SU-DHL-6 (cell line): ENCODE results near the gene NFATC3.

ENCODE experiments used
- H2AFZ ChIP-seq: fragments of 200-600 bp; sonication (generic); 2 replicates; pipeline ENCODE4 v1.6.1; 2014; ENCODE audit warnings: low read depth, mild to moderate bottlenecking, moderate library complexity, mixed read lengths, antibody characterized with exemption, low read length; ENCODE audit not compliant: severe bottlenecking
- H3F3A ChIP-seq: fragments of 200-600 bp; shearing (Covaris generic); 2 replicates; pipeline ENCODE4 v1.6.0; 2016; ENCODE audit warnings: antibody characterized with exemption, mild to moderate bottlenecking; ENCODE audit not compliant: insufficient read depth
- H3K27ac ChIP-seq: fragments of 200-600 bp; sonication (generic); 2 replicates; pipeline ENCODE4 v1.5.1; 2016; ENCODE audit warnings: low read depth, mild to moderate bottlenecking, low read length, moderate library complexity, mixed read lengths
- H3K27me3 ChIP-seq: fragments of 200-600 bp; sonication (generic), shearing (Covaris generic); 2 replicates; pipeline ENCODE4 v1.6.0; 2014; ENCODE audit warnings: mild to moderate bottlenecking, low read length
- H3K36me3 ChIP-seq: fragments of 200-600 bp; sonication (generic); 2 replicates; pipeline ENCODE4 v1.6.1; 2014; ENCODE audit warnings: mild to moderate bottlenecking, low read length, mixed read lengths
- H3K4me2 ChIP-seq: fragments of 300-600, 200-600 bp; shearing (Covaris generic), sonication (generic); 2 replicates; pipeline ENCODE4 v1.6.0; 2014; ENCODE audit warnings: low read length, low read depth, mild to moderate bottlenecking; ENCODE audit not compliant: poor library complexity, severe bottlenecking
- H3K4me3 ChIP-seq: fragments of 200-600 bp; sonication (generic); 2 replicates; pipeline ENCODE4 v1.5.1; 2014; ENCODE audit warnings: antibody characterized with exemption, low read length, mild to moderate bottlenecking, mixed read lengths; ENCODE audit not compliant: insufficient read depth, poor library complexity, severe bottlenecking
- H3K79me2 ChIP-seq: fragments of 200-600 bp; sonication (generic); 2 replicates; pipeline ENCODE4 v1.6.1; 2014; ENCODE audit warnings: mild to moderate bottlenecking, low read length, moderate library complexity; ENCODE audit not compliant: insufficient read depth
- H3K9ac ChIP-seq: fragments of 200-600 bp; sonication (generic); 2 replicates; pipeline ENCODE4 v1.7.0; 2014; ENCODE audit warnings: mild to moderate bottlenecking, low read length
- H3K9me2 ChIP-seq: fragments of 200-600 bp; sonication (generic); replicated peaks from 2 replicates; pipeline ENCODE4 v1.6.1; 2014; ENCODE audit warnings: low read length; ENCODE audit not compliant: insufficient read depth
- H3K9me3 ChIP-seq: fragments of 200-600 bp; sonication (generic); 2 replicates; pipeline ENCODE4 v1.6.1; 2014; ENCODE audit warnings: low read length, mixed read lengths; ENCODE audit not compliant: insufficient read depth
- H4K20me1 ChIP-seq: fragments of 200-600 bp; sonication (generic); 2 replicates; pipeline ENCODE4 v1.6.1; 2014; ENCODE audit warnings: low read depth, mild to moderate bottlenecking, antibody characterized with exemption, low read length, moderate library complexity, mixed read lengths
- CTCF ChIP-seq: fragments of 200-600 bp; sonication (generic); IDR thresholded peaks from one replicate; pipeline ENCODE4 v1.5.1; 2017; ENCODE audit warnings: antibody characterized with exemption, mild to moderate bottlenecking, low read length, moderate library complexity; ENCODE audit not compliant: insufficient read depth, poor library complexity, severe bottlenecking
- EZH2phosphoT487 ChIP-seq: fragments of 200-600 bp; sonication (generic), shearing (Covaris generic); conservative IDR thresholded peaks from 2 replicates; pipeline ENCODE4 v1.6.1; 2018; ENCODE audit warnings: mild to moderate bottlenecking, antibody characterized with exemption, low read length, moderate library complexity, mixed read lengths

NFATC3 gene

DNA sequence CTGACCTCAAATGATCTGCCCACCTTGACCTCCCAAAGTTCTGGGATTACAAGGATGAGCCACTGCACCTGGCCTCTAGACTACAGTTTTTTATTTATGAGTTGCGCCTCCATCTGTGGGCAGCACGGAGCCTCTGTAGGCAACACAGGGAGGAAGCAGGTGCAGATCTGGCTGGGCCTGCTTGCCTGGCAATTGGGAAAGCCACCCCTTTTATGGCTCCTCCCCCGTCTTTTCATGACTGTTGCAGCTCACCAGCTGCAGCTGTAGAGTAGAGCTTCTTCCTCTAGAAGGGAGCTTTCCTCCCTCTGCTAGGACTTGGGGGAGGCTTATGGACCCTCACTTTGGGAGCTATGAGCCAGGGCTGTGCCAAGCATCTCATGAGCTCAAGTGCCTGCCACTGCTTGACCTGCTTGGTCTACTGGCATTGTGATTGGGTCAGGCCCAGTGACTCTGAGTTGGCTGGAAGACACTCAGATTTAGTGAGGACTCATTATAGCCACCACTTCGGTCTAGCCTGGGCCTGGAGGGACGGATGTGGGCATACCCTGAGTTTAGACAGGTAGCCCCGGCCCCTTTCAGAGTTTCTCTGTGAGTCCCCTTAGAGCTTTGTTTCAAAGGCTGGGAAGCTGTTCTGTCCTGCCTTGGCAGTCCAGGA lies 172.2 kb downstream of the NFATC3 start:
- peaks cover 13% of the 10 kb centered on the region for H3F3A ChIP-seq
- H3K9me2 ChIP-seq, result no peaks in the 10 kb centered on the region
- no peaks in the 10 kb centered on the region for H3K79me2 ChIP-seq
- no peaks in the 10 kb centered on the region for H4K20me1 ChIP-seq
- no peaks in the 10 kb centered on the region for H3K27me3 ChIP-seq
- no peaks in the 10 kb centered on the region for H3K36me3 ChIP-seq
- peak overlapping the region; percentile 92 for H3K27ac ChIP-seq
- H3K9ac ChIP-seq, result peak overlapping the region; percentile 48
- H3K4me2 ChIP-seq, result peak overlapping the region; percentile 49
- TF ChIP-seq CTCF (no peak), EZH2phosphoT487 (no peak)
- H3K9me3 ChIP-seq, result no peaks in the 10 kb centered on the region
- H3K4me3 ChIP-seq, result no peak overlapping the region
- no peak overlapping the region for H2AFZ ChIP-seq

GRCh38 chr16:68257906-68258800 lies 173.0 kb downstream of the NFATC3 start:
- Histone ChIP-seq H2AFZ (no peak overlapping the region), H3K9ac (peak overlapping the region; percentile 48), H4K20me1 (no peaks in the 10 kb centered on the region), H3K9me3 (no peaks in the 10 kb centered on the region), H3K4me2 (peak overlapping the region; percentile 49), H3K27ac (peak overlapping the region; percentile 92), H3F3A (peaks cover 8% of the 10 kb centered on the region; the same call in 1 of the 2 replicates), H3K79me2 (no peaks in the 10 kb centered on the region), H3K27me3 (no peaks in the 10 kb centered on the region), H3K4me3 (no peak overlapping the region), H3K9me2 (no peaks in the 10 kb centered on the region), H3K36me3 (no peaks in the 10 kb centered on the region)
- TF ChIP-seq EZH2phosphoT487 (no peak), CTCF (no peak)

- H3K79me2 ChIP-seq, result no peaks in the 10 kb centered on the region; the same call in 1 of the 2 replicates
- H4K20me1 ChIP-seq, result no peaks in the 10 kb centered on the region
- H3K4me2 ChIP-seq, result no peak overlapping the region
- no peaks in the 10 kb centered on the region for H3K9me2 ChIP-seq
- H3K9me3 ChIP-seq, result no peaks in the 10 kb centered on the region
- no peak overlapping the region for H3K9ac ChIP-seq
- no peak for TF ChIP-seq EZH2phosphoT487
- peaks cover 8% of the 10 kb centered on the region; the same call in 1 of the 2 replicates for H3F3A ChIP-seq
- H3K4me3 ChIP-seq, result no peak overlapping the region
- H3K36me3 ChIP-seq, result no peaks in the 10 kb centered on the region
- H3K27me3 ChIP-seq, result no peaks in the 10 kb centered on the region
- H2AFZ ChIP-seq, result no peak overlapping the region
- H3K27ac ChIP-seq, result no peak overlapping the region
Observed at GRCh38 chr16:68259007-68259825, 174.0 kb downstream of the NFATC3 start.
